Activated naive CD4-positive, alpha-beta T cell treated with anti-CD3 and anti-CD28 coated beads, Interleukin-2, amount 50 U/mL, for 16 hours (primary cell): ENCODE measurements around the gene SH3RF3.

Experiments used
- DNase-seq: peaks from one replicate; pipeline ENCODE4 v3.0.0-alpha.2; 2020

Gene SH3RF3

GRCh38 chr2:109185338-109185737 lies 56.3 kb downstream of the SH3RF3 start:
- DNase-seq: no peak

GRCh38 chr2:109185821-109186570 lies 57.0 kb downstream of the SH3RF3 start:
- DNase-seq: no peak

GRCh38 chr2:109186656-109187250 lies 57.7 kb downstream of the SH3RF3 start:
- no peak for DNase-seq

- no peak for DNase-seq
Observed at GRCh38 chr2:109187711-109188495, 58.9 kb downstream of the SH3RF3 start.

- no peak for DNase-seq
Observed at GRCh38 chr2:109188496-109188890, 59.5 kb downstream of the SH3RF3 start.

- no peak for DNase-seq
Observed at GRCh38 chr2:109188898-109189297, 59.9 kb downstream of the SH3RF3 start.

GRCh38 chr2:109189751-109190150 lies 60.7 kb downstream of the SH3RF3 start:
- no peak for DNase-seq

GRCh38 chr2:109193807-109194619 lies 65.0 kb downstream of the SH3RF3 start:
- DNase-seq: no peak

GRCh38 chr2:109194620-109194937 lies 65.6 kb downstream of the SH3RF3 start:
- no peak for DNase-seq

- no peak for DNase-seq
Observed at GRCh38 chr2:109195193-109196045, 66.4 kb downstream of the SH3RF3 start.

GRCh38 chr2:109196081-109196875 lies 67.3 kb downstream of the SH3RF3 start:
- no peak for DNase-seq

- DNase-seq: no peak
Observed at GRCh38 chr2:109197491-109198418, 68.8 kb downstream of the SH3RF3 start.

GRCh38 chr2:109199790-109200189 lies 70.8 kb downstream of the SH3RF3 start:
- no peak for DNase-seq

- no peak for DNase-seq
Observed at GRCh38 chr2:109200616-109201464, 71.8 kb downstream of the SH3RF3 start.

- DNase-seq: no peak
Observed at GRCh38 chr2:109201465-109202327, 72.7 kb downstream of the SH3RF3 start.

- no peak for DNase-seq
Observed at GRCh38 chr2:109202486-109202885, 73.5 kb downstream of the SH3RF3 start.

GRCh38 chr2:109203246-109204011 lies 74.4 kb downstream of the SH3RF3 start:
- DNase-seq: no peak
